Stimulated activated CD4-positive, alpha-beta T cell treated with anti-CD3 and anti-CD28 coated beads, Interleukin-1b, Interleukin-23, amount 100 ng/mL, for 24 hours (primary cell): ENCODE measurements around the gene IL12RB1.

Experiments
- DNase-seq, 4 experiments: peaks; one replicate each; pipeline ENCODE4 v3.0.0-alpha.2; 2020; ENCODE audit warnings: low read depth in 4 of 4, low spot score in 1 of 4

Gene IL12RB1

GRCh38 chr19:18013210-18014111 is 73.3 kb downstream of the IL12RB1 start:
- DNase-seq, result no peak

DNA sequence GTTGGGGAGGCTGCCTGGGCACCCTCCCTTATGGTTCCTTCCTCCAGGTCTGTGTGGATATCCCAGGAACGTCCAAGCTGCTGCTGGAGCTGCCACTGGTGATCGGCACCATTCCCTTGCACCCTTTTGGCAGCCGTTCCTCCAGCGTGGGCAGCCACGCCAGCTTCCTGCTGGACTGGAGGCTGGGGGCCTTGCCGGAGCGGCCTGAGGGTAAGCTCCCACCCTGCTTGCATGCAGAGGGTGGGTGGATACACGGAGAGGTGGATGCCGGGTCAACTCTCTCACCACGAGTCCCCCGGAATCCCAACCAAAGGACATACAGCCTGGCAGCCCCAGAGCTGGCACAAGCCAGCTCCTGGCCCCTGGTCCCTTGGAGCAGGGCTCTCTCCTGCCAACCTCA is 76.6 kb downstream of the IL12RB1 start:
- DNase-seq, result no peak

- no peak for DNase-seq
Observed at GRCh38 chr19:18009412-18010066, 77.2 kb downstream of the IL12RB1 start.
